GM21737 (cell line): ENCODE data around the gene PTP4A2.
"Not testable (repeated sequence)": the region's sequence is repeated elsewhere in the genome, so short reads cannot be mapped to it uniquely, and the experiment has no call there.

Experiments
- ATAC-seq: cut with Tn5 transposase; IDR thresholded peaks from one replicate; pipeline ENCODE4 v1.9.1; 2021; ENCODE audit warnings: mild to moderate bottlenecking, moderate library complexity; ENCODE audit not compliant: unreplicated experiment

The PTP4A2 gene

DNA sequence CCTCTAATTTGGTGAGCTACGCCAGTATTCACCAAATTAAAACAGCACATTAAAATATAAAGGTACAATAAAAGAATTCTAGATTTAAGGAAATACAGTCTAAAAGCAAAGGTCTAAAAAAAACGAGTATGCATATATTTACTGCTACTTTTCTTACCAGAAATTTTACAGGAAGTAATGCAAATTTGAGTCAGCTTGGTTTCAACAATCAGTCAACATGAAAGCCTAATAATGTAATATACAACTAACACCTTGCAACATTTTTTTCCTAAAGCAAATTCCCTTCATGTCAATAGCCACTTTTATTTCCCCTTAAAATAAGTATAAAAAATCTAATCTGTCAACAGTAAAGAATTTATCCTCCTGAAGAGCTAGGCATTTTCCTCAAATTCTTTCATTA is 11.9 kb downstream of the PTP4A2 start:
- ATAC-seq = no peak

DNA sequence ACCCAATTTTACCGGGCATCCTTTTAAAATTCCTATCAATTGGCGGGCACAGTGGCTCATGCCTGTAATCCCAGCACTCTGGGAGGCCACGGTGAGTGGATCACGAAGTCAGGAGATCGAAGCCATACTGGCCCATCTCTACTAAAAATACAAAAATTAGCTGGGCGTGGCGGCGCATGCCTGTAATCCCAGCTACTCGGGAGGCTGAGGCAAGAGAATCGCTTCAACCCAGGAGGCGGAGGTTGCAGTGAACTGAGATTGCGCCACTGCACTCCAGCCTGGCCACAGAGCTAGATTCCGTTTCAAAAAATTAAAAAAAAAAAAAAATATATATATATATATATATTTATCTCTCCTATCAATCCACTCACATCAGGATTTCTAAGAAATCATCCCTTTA is 12.3 kb downstream of the PTP4A2 start:
- ATAC-seq = not testable (repeated sequence)

DNA sequence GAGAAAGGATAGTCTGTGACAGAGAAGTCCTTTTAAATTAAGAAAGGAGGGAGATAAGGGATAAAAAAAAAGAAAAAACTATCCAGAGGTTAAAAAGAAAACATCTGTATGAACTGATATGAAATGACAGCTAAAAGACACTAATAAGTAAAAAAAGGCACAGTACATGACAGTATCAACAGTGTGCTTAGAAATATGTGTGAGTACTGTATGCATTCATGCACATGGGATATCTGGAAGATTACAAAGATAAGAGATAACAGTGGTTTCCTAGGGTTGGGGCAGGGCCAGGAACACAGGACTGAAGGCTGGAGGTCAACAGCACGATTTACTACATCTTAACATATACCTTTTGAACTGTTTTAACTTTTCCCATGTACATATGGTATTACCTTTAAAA is 13.3 kb downstream of the PTP4A2 start:
- no peak for ATAC-seq

DNA sequence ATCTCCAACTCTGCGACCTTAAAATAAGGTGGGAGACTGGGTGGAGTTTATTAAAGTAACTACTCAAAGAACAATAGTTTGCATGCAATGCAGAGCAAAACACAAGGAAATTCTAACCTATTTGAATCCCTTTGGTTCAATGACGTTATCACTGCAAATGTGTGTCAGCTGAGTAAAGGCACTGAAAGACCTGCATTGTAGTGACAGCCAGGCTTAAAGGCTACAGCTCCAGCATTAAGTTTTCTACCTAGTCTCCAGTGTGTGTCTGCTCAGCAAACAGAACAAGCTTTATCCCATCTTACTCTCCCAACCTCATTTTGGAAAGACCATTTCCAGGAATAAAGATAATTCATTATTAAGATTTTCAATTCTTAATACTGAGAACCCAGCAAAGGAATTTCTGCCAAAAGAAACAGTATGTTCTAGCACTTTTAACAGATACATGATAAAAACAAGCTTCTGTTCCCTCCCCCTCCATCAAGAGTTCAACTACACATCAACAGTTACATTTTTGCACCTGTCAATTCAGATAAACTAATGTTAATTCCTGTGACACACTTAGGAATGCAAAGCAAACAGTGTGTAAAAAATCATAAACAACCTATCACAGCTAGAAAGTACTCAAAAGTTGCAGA is 14.2 kb downstream of the PTP4A2 start:
- ATAC-seq = no peak

DNA sequence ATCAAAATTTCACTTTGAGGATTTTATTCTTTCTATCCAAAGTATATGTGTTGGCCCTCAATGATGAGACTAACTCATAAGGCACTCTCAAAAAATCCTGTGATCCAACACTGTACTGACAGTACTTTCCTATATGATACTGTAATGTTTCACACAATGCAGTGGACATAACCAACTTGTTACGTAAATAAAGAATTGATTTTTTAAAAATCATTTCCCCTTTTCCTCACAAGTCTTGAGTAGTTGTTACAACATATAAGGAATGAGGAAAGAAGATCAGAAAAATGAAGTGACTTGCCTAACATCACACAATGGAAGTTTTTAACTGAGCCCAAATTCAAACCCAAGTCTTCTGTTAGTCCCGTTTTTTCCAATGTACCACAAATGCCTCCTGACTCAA is 17.2 kb downstream of the PTP4A2 start:
- ATAC-seq = no peak

DNA sequence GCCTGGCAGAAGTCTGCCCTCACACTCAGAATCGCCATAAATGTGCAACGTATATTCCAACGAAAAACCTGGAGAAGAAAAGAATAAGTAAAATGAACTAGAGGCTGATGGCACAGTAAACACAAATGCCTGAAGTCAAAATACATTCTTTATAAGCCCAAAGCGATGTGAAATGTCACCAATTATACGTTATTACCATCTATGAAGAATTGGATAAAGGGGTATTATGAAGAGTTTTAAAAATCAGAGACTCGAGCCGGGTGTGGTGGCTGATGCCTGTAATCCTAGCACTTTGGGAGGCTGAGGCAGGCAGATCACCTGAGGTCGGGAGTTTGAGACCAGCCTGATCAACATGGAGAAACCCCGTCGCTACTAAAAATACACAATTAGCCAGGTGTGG is 18.6 kb downstream of the PTP4A2 start:
- no peak for ATAC-seq

DNA sequence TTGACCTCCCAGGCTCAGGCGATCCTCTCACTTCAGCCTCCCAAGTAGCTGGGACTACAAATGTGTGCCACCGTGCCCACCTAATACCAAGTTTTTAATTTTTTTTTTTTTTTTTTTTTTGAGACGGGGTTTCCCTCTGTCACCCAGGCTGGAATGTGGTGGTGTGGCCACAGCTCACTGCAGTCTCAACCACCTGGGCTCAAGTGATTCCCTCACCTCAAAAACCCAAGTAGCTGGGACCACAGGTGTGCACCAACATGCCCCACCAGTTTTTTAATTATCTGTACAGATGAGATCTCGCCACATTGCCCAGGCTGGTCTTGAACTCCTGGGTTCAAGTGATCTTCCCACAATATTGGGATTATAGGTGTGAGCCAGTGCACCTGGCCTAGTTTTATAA is 22.7 kb downstream of the PTP4A2 start:
- ATAC-seq = no peak

DNA sequence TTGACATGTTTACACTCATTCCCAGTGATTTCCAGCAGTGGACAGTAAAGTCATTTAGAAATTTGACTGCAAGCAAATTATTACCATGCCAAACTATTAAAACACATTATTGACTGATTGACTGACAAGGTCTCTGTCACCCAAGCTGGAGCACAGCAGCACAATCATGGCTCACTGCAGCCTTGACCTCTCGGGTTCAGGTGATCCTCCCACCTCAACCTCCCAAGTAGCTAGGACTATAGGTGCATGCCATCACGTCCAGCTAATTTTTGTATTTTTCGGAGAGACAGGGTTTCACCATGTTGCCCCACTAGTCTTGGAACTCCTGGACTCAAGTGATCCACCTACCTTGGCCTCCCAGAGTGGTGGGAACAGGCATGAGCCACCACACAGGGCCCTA is 24.2 kb downstream of the PTP4A2 start:
- ATAC-seq = no peak

DNA sequence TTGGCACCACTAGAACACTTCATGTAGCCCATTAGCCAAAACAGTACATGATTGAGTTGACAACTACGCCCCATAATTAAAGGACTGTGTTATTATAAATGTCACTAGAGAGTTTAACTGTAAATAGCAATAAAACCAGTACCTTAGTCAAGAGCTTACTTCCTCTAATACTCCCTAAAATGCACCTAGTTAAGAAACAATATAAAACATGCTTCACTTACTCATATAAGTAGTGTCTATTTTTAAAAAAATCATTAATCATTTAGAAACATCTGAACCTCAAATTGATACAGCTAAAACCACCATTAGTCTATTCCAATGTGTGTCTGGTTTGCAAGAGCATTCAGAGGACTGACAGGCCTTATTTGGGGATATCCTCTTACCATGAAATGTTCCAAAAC is 25.3 kb downstream of the PTP4A2 start:
- no peak for ATAC-seq

DNA sequence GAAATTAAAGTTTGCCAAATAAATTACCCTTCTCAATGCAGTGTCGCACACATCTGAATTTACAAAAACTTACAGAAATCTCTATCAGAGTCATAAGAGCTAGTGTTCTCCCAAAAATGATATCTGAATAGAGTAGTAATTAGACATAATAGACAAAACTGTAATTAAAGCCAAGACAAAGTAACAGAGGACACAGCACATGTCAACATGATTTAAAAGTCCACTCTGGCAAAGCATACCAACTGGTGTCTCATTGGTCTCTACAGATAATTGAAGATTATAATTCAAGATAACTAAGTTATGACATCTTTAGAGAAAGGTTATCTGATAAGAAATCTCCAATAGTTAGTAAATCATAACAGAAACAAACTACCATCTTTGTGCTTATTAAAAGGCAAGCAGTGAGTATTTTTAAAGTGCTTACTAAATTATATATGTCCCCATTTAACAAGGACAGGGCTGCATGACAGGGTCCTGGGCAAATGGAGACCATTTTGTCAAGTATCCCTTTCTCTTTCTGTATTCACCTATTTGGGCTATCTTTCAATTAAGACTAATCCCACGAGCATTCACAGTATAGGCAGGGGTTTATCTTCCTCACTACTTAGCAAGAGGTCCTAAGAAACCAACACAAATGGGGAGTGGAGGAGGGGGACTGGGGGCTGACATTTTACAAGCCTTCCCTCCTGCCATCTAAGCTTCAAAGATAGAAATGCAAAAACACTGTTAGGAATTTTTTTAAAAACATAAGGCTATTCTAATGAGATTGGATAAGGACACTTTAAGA is 26.0 kb downstream of the PTP4A2 start:
- ATAC-seq = no peak

DNA sequence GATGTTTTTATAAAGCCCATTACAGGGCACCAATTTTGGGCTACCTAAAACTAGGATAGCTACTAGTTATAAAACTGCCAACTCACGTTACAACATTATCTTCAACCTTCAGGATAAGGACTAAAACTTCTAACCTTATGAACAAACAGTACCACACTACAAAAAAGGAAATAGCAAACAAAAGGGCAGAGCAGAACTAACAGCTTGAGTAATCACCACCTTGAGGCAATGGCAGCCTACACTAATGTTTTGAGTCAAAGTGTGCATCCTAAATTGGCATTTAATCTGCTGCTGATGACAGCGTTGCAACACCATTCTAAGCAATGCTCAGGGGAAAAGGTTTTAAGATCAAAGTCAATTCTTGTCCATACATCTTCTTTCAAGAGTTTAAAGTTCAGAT is 27.2 kb downstream of the PTP4A2 start:
- ATAC-seq = no peak

DNA sequence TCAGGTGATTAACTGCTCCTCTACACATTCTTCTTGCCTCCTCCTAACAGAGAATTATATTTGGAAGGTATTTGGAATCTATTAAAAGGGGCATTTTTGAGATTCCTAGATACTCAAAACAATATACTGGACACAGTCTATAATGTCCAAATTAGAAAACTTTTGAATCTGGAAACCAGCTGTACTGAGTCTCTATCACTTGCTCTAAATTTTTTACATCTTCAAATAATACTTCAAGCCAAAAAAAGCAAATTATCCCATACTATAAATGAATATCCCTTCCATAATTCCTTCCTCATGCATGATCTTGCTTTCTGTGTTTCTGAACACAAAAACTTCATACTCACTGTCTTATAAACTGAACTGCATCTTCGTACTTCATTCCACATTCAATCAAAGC is 28.5 kb downstream of the PTP4A2 start:
- no peak for ATAC-seq

DNA sequence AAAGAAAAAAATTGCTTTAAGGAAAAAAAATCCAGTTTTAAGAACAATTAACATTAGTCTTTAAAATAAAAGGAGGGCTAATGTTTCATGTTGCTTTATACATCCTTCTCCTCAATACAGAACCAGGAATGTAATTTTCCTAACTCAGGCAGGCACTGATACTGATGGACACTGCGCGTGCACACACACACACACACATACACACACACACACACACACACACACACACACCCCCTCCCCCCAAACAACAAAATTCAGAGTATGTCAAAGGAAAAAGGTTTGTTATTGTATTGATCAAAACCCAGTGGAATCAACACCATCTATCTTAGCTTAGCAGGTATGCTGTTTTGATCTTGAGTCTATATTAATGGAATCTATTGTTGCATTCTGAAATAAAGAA is 31.6 kb downstream of the PTP4A2 start:
- no peak for ATAC-seq

DNA sequence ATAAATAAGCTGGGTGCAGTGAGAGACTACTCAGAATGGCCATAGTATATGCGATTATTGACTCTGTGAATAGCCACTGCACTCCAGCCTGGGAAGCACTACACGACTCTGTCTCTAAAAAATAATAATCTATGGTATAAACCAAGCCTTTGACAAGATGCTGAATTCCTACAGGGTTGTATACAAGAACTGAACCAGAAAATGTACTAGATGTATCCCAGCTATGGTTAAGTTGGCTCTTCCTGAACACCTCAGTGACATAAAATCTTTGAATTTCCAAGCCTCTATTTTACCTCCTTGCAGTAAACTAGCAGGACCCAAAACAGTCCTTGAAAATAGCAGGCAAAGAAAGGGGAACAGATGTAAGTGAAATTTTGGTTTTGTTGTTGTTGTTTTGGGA is 32.5 kb downstream of the PTP4A2 start:
- ATAC-seq = no peak

DNA sequence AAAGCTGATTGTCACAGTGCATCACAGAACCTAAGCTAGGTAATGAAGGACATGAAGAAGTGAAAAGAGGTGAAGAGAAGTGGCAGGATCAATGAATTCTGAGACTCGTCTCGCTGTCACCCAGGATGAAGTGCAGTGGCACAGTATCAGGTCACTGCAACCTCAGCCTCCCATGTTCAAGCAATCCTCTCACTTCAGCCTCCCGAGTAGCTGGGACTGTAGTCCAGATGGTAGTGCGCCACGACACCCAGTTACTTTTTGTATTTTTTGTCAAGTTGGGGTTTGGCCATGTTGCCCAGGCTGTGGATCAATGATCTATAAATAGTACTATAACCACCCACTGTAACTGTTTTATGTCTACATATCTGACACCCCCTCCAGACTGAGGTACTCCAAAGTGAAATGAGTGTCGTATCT is 33.1 kb downstream of the PTP4A2 start:
- ATAC-seq = no peak

DNA sequence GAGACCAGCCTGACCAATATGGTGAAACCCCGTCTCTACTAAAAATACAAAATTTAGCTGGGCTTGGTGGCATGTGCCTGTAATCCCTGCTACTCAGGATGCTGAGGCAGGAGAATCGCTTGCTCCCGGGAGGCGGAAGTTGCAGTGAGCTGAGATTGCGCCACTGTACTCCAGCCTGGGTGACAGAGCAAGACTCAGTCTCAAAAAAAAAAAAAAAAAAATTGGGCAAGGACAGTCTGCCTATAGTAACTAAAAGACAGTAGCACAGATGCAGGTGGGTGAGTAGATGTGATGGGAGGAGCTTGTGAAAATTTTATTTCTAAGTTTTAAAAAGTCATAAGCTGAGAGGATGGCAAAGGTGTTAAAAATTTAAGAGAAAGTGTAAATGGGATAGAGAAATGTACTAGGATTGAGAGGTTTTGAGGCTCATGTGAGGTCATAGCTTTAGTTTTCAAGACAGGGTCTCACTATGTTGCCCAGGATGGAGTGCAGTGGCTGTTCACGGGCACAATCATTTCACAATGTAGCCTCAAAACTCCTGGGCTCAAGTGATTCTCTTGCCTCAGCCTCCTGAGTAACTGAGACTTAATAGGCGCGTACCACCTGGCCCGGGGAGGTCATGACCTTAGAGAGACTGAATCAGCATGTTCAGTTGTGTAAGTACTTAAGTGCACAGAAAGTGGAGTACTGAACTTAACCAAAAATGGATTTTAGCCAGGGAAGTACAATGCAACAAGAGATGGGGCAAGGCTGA is 33.7 kb downstream of the PTP4A2 start:
- ATAC-seq = no peak

DNA sequence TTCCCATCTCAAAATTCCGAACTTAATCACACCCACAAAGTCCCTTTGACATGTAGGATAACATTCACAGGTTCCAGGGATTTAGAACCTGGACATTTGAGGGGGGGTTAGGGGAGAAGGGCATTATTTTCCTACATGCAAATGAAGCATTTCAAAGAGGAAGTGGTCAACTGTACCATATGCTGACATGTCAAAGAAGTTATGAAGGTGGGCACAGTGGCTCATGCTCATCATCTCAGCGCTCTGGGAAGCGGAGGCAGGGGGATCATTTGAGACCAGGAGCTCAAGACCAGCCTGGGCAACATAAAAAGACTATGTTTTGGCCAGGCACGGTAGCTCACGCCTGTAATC is 35.7 kb downstream of the PTP4A2 start:
- no peak for ATAC-seq

DNA sequence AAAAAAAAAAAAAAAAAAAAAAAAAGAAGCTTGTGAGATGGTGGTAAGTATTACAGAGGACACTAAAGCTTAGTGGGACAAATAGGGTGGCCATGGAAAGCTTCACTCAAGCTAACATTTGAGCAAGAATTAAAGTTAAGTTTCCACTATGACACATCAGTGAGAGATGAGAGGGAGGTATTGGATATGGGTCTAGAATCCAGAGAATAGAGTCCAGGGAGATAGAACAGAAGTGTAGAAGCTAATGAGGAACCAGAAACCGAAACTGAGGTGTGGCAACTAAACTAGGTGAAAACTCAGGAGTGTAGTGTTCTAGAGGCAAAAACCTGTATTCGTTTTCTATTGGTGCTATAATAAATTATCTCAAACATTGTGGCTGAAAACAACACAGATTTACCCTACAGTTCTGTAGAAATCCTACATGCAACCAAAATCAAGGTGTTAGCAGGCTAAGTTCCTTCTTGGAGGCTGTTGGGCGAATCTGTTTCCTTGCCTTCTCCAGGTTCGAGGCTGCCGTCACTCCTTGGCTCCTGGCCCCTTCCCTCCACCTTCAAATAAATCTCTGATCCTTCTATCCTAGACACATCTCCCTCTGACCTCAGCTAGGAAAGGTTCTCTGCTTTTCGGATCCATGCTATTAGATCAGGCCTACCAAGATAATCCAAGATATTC is 36.2 kb downstream of the PTP4A2 start:
- ATAC-seq = no peak

DNA sequence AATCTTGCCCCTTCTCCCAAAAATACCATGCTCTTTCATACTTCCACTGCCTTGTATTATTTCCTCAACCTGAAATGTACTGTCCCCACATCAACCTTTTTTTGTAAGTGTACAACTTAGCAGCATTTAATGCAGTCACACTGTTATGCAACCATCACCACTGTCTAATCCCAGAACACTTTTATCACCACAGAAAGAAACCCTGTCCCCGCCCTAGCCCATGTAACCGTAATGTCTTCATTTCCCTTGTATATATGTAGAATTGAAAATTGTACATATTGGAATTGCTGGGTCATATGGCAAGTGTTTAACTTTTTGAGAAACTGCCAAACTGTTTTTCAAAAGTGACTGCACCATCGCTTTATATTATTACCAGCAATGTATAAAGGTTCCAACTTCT is 37.4 kb downstream of the PTP4A2 start:
- no peak for ATAC-seq

DNA sequence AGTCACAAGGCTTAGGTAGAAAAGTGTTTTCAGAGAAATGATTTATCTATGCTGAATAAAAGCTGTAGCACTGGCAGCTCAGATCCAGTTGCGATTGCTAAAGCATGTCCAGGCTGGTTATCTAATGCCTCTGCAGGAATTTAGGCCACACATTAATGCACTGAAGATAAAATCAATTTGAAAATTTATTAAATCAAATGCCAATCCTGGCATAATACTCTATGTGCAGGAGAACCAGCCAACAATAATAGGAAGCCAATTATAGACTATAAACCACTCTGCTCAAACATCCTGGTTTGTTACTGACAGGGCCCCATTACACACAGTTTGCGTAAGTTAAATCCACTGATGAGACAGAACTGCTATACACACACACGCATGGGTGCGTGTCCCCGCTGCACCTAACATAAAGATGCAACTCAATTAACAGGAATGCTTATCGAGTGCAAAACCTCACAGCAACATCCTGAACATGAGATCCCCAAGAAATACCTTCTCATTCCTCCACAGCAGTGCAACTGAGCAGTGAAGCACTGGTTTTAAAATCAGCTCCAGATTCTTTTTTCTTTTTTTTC is 40.6 kb downstream of the PTP4A2 start:
- no peak for ATAC-seq

DNA sequence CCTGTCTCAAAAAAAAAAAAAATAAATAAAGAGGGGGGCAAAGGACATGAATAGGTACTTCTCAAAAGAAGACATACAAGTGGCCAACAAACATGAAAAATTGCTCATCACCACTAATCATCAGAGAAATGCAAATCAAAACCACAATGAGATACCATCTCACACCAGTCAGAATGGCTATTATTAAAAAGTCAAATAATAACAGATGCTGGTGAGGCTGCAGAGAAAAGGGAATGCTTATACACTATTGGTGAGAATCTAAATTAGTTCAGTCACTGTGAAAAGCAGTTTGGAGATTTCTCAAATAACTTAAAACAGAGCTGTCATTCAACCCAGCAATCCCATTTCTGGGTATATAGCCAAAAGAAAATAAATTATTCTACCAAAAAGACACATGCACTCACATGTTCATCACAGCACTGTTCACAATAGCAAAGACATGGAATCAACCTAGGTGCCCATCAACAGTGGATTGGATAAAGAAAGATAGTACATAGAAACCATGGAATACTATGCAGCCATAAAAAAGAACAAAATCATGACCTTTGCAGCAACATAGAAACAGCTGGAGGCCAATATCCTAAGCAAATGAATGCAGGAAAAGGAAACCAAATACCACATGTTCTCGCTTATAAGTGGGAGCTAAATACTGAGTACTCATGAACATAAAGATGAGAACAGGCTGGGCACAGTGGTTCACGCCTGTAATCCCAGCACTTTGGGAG is 42.5 kb downstream of the PTP4A2 start:
- ATAC-seq = not testable (repeated sequence)
